GM18511 (cell line): ENCODE results near the gene HSD17B3.
"Not testable (repeated sequence)": the region's sequence is repeated elsewhere in the genome, so short reads cannot be mapped to it uniquely, and the experiment has no call there.

Source experiments
- ATAC-seq: cut with Tn5 transposase; IDR thresholded peaks from one replicate; pipeline ENCODE4 v1.9.1; 2021; ENCODE audit warnings: mild to moderate bottlenecking, moderate library complexity; ENCODE audit not compliant: unreplicated experiment

The HSD17B3 gene

DNA sequence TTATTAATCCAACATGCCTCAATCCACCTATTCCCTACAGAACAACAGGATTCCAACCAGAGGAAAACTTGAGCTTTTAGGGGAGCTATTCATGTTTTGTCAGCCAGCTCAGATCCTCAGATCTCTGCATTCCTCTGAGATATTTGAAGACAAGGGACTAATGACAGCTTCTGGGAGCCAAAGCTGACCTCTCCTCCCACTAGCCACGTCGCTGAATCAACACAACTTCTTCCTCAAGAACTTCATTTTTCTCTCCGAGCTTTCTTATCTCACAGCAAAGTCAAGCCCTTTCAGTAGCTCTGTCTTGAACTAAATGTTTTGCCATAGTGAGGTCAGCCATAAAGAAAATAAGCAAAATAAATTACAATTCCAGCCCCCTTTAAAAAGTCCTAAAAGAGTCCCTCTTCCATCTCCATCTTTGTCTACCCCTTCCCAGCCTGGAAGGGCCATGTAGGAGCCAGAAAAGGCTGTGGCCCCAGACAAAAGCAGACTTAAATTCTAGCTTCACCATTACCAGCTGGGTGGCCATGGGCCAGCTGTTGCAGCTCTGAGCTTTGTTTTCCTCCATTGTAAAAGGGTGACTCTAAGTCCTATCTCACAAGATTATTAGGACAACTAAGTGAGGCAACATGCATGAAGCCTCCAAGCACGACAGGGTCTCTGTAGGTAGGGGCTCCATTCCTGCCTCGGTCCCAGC, 65.0 kb downstream of the HSD17B3 start:
- no peak for ATAC-seq

DNA sequence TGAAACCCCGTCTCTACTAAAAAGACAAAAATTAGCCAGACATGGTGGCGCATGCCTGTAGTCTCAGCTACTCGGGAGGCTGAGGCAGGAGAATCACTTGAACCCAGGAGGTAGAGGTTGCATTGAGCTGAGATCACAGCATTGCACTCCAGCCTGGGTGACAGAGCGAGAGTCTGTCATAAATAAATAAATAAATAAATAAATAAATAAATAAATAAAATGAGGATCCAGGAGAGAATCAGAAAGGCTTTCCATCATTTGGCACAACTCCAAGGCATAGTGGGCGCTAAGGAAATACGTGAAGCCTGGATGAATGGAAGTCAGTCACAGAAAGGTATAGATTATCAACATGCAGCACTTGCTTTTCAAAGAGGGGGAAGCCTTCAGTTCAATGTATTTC, 65.6 kb downstream of the HSD17B3 start:
- not testable (repeated sequence) for ATAC-seq

DNA sequence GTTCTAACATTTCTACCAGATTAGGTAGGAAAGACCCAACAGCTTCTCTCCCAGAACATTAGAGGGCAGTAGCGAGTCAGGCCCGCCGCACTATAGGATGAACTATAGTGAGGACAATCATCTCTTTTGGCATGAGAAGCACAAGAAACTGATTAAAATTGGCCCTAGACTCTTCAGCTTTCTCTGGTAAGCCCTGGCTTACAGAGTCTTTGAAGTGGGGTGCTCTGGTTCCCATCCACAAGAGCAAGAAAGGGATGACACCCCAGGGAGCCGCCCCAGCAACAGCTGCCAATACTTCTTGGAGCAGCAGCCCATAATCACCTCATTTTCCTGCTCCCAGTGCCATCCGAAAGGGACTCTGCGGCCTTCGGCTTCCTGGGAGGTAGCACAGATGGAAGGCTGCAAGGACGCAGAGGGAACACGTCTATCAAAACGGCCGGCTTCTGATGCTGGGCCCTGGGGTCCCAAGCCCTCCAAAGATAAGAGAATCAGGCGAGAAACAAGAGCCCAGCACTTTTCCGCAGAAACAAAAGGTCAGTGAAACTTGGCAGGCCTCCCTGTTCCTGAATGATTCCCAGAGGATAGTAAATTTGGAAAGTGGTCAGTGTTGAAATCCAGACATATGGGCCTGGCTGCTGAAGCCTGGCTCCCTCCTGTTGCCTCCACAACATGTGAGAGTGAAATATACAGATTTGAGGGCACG, 69.3 kb downstream of the HSD17B3 start:
- ATAC-seq, result no peak

DNA sequence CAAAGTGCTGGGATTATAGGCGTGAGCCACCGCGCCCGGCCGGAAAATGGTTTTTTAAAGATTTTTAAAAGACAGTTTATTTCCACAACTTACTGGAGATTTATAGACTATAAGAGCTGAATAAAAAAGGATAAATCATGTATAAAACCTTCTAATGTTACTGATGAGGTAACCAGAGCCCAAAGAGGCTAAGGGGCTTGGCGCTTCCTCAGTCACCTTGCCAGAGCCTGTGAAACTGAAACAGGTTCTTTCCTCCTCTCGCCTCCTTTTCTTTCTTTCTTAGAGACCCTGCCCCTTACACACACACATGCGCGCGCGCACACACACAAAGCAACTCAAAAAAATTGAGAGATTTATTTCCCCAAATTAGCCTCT, 69.8 kb downstream of the HSD17B3 start:
- no peak for ATAC-seq

DNA sequence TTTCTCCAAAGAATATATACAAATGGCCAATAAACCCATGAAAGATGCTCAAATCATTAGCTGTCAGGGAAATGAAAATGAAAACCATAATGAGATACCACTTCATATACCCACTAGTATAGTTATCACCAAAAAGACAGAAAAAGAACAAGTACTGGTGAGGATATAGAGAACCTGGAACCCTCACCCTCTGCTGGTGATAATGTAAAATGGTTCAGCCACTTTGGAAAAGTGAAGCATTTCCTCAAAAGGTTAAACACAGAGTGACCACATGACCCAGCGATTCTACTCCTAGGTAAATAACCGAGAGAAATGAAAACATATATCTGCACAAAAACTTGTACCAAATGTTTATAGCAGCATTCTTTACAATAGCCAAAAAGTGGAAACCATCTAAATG, 72.0 kb downstream of the HSD17B3 start:
- no peak for ATAC-seq

DNA sequence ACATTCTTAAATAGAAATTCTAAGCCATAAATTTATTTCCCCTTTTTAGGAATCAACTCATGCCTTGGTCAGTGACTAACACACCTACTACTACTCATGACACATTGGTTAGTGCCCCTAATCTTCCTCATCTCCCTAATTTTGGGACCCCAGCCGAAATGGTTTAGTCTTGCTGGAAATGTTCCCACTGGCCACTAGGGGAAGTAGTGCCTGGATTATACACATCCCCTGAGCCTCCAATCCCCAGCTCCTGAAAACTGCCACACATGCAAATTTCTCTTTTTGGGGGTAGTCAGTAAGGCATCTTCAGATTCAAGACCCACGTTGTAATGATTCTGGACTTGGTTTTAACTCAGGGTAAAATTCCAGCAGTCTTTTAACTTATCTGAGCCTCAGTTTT, 79.8 kb downstream of the HSD17B3 start:
- no peak for ATAC-seq

DNA sequence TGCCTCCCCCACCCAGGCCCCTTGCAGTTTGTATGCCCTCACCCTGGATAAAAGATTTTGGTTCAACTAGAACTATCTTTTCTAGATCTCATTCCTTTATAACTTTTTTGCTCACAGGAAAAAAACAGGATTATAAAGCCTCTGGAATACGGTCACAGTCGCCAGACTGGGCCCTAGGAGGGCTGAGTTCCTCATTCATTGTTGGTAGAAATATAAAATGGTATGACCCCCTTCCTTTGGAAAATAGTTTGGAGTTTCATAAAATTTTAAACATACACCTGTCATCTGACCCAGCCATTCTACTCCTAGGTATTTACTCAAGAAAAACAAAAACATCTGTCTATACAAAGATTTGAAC, 82.1 kb downstream of the HSD17B3 start:
- ATAC-seq, result no peak

DNA sequence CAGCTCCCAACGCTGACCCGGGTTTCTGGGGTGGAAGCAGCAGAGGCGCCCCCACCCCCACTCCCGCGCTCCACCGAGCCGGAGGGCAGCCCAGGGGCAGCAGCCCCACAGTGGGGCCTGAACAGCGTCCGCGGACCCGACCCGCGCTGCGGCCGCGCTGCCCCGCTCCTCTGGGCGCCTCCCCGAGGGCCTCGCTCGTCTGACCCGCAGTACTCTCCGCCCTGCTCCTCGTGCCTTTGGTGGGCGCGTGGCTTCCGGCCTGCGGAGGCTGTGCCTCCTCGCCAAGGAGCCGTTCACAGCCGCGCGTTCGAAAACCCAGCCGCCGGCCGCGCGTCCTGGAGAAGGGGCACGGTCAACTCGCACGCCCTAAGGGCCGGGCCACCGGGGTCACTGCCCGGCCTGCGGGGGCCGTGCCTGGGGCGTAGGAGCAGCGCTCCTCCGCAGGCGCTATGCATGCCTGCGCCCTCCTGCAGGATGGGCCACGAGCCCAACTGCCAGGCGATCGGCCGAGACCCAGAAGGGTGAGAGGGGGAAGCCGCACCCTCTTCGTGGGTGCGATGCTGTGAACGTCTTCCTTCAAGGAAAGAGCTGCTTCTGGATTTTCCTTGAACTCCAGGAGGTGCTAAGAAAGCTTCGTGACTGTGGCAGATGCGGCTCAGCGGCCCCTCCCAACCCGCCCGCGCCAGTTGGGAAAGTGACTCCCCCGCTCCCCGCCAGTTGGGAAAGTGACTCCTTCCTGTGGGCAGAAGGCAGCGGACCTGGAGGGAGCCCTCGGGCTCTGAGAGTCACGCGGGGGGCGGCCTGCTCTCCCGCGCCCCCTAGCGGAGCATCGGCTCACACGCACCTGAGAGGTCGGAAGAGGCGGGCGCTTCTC, 82.7 kb downstream of the HSD17B3 start:
- no peak for ATAC-seq

DNA sequence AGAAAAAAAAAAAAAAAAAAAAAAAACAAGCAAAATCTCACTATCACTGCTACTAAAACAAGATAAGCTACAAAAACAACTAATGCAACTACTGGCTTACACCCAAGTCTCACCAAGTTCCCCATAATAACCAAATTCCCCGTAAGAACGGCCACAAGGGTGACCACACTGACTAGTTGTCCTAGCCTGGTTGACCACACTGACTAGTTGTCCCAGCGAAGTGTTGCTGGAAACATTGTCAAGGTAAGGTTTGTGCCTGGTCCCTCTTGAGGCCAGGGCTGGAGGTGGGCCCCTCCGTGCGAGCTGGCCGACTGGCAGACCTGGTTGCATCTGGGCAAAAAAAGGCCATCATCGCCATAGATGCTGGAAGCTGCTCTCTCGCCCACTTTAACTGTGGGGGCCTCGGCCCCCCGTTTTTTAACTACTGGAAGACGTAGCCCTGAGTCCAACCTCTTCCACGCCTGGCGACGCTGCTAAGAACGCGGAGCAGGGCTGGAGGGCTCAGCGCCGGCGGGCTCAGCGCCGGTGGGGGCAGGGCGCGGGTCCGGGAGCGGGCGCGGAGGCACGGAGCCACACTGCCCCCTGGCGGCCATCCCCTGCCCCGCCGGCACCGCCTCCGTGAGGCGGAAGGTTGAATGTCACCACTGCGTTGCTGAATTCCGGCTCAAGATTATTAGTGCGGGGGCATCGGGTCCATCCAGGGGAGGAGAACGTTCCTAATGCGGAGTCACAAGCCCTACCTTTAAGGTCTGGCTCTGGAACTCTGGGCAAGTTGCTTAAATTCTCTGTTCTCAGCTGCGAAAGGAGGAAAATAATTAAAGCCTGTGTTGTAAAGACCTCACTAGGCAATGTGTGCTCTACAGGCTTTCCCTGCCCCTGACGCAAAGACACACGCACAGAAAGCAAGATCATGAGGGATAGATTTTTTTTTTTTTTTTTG, 84.0 kb downstream of the HSD17B3 start:
- peak; percentile 84 for ATAC-seq

DNA sequence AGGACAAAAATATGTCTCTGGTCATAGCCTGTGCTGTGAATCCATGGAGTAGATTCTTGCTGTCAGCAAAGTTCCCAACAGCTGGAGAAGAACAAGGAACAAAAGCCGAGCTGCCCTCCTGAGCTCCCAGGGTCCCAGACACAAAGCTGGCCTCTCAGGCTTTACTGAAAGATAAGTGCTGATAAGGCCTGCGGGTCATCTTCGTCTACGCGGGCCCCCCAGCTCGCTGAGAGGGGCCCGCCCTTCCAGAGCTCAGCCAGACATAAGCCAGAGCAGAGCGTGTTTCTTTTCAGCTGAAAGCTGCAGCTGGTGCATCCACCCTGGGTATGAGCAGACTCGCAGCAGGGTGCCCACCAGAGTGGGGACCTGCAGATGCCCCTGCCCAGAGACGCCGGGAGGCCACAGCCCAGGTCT, 84.7 kb downstream of the HSD17B3 start:
- no peak for ATAC-seq

DNA sequence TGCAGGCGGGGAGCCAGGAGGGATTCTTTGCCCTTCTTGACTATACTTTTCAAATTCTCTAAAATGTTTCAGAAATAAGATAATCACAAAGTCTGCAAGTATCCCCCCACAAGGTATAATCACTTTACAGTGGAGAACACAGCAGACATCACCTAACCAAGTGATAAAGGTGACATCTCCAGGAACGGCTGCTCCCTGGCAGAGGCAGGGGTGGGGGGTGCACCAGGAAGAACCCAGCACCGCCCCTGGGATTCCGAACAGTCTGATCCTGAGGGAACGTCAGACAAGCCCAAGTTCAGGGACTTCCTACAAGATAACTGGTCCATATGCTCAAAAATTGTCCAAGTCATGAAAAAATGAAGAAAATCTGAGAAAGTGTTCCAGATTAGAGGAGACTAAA, 85.4 kb downstream of the HSD17B3 start:
- ATAC-seq, result no peak

DNA sequence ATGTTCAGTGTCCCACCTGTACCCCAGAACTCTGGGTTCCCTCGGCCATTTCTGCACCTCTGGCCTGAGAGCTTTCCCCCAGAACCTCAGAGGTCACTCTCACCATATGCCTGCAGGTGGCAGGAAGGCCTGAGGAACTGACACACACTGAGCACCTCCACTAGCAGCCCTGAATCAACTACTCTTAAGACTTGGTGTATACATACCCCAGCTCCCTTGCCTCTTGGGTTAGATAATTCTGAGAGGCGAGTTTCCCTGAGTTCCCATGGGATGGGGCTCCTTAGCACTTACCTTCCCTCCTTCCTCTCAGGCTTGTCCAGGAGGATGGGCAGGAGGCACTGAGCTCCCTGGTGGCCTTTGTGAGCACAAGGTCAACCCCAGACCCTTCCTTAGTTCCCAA, 86.1 kb downstream of the HSD17B3 start:
- no peak for ATAC-seq

DNA sequence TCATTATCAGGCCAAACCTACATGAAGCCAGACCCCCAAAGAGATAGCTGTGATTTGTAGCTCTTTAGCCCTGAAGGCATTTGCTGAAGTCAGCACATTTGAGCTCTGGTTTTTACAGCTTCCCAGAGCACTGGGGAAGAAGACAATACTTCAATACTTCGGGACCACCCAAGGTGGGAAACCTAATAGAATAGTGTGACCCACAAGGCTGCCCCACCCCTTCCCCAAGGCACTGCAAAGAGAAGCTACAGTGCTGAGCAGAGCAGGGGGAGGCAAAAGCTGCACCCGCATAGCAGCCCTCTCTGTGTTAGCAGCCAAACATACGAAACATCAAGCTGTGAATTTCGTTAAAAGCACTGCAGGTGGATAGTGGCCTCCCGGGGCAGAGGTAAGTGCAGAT, 87.3 kb downstream of the HSD17B3 start:
- no peak for ATAC-seq

DNA sequence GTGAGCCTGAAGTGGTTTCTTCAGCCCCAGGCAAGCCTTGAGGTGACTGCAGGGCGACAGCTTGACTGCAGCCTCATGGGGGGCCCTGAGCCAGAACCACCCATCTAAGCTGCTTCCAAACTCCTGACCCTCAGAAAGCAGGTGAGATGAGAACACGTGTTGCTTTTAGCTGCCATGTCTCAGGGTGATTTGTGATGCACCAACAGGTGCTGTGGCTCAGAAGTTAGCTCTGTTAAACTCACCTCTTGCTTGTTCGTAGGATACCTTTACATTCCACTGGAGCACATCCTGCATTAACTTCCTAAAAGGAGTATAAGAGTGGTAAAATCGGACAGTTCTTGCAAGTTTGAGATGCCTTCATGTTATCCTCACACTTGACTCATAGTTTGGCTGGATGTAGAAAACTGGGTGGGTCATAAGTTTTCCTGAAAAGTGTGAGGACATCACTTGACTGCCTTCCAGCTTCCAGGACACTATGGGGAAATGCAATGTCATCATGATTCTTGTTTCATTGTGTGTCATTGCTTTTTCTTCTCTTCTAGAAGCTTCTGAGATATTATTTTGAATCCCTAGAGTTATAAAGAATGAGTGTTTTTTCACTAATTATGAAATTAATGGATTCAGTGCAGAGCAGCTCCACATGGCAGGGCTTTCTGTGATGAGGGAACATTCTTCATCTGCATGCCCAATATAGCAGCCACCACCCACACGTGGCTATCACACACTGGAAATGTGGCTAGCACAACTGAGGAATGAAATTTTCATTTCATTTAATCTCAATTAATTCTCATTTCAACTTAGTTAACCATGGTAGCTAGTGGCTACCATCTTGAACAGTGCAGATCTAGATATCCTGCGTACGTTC, 92.3 kb downstream of the HSD17B3 start:
- ATAC-seq, result no peak

DNA sequence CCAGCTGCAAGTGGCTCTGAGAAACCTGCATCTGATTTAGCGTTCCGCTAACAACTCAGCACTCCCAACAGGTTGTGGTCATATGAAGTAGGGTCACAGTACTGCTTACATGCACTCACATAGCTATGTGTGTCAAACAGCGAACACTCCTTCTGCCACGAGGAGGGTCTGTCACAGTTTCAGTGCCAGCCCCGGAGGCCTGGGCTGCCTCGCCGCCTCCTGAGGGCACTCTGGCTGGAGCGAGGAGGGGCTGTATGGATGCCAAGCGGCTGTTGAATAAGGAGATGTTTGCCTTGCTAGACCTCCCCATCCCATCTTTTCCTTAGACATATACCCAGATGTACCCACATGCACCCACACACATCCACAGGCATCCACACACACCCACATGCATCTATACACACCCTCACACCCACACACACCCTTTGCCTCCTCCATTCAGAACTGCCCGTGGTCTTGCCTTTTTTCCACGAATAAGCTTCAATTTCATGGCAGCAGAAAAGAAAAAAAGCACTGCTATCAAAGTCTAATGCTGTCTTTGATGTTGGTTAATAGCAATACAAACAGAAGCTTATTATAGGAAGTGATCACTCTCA, 95.7 kb downstream of the HSD17B3 start:
- ATAC-seq, result no peak

DNA sequence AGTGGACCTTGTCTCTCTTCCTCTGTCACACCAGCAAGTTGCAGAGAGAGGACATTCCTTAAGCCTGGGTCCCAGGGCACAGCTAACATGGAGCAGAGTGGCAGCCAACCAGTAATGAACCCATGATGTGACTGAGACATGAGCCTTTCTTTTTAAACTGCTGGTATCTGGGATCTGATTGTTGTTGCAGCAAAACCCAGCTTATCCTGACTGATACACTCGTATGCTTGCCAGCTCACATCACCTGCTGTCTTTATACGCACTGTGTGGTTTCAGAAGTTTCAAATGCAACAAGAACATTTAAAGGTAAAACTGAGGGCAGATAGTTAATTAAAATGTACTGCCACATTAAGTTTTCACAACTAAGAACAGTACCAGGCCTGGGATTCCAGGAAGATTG, 97.1 kb downstream of the HSD17B3 start:
- no peak for ATAC-seq

DNA sequence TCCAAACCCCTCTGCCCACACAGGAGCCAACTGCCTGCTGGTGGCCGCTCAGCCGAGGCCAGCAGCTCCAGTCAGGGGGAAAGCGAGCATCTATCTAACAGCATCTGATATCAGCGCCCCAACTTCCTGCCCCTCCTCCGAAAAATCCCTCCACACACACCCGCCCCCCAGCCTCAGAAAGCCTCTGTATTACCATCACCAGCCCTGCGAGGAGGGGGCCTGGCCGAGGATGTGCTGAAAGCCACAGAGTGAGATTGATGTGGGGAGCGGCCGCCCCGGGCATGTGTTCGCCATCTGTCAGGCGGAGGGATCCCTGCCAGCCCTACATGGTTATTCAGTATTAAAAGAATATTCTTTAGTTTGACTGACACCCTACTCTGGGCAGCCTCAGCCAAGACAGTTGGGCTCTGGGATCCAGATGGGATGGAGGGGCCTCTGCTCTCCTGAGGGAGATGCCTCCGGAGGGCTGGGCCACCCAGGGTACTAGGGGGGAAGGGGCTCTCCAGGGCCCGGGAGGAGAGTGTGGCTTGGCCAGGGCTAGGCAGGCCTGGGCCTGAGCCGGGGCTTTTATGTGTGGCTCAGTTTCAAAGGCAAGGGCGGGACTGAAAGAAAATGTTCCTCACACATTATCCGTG, 98.0 kb downstream of the HSD17B3 start:
- ATAC-seq, result no peak

DNA sequence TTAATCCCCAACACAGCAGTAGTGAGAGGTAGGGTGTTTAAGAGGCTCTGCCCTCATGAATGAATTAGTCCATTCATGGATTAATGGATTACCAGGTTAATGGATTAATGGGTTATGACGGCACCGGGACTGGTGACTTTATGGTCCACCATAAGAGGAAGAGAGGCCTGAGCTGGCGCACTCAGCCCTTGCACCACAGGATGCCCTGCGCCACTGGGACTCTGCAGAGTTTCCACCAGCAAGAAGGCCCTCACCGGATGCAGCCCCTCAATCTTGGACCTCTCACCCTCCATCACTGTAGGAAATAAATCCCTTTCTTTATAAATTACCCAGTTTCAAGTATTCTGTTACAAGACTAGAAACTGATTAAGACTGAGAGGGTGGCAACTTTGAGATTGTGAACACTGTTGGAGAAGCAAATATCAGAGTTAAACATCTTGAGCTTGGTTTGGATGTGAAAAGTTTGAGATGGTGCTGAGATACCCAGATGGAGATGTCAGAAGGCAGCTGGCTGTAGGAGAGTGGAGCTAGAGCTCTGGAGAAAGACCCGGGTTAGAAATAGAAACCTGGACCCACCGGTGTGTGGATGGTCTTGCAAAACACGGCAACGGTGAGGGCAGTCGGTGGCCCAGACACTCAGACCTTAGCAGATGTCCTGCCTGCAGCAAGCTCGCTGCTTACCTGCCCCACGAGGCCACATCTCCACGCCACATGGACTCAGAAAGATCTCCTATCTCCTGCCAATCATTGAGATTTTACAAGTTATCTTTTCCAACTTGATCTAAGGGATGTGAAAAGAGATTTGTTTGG, 98.8 kb downstream of the HSD17B3 start:
- no peak for ATAC-seq
